Measurements from ENCODE around the gene SMIM43.
"Not testable (repeated sequence)": the region's sequence is repeated elsewhere in the genome, so short reads cannot be mapped to it uniquely, and the experiment has no call there.

The SMIM43 gene

DNA sequence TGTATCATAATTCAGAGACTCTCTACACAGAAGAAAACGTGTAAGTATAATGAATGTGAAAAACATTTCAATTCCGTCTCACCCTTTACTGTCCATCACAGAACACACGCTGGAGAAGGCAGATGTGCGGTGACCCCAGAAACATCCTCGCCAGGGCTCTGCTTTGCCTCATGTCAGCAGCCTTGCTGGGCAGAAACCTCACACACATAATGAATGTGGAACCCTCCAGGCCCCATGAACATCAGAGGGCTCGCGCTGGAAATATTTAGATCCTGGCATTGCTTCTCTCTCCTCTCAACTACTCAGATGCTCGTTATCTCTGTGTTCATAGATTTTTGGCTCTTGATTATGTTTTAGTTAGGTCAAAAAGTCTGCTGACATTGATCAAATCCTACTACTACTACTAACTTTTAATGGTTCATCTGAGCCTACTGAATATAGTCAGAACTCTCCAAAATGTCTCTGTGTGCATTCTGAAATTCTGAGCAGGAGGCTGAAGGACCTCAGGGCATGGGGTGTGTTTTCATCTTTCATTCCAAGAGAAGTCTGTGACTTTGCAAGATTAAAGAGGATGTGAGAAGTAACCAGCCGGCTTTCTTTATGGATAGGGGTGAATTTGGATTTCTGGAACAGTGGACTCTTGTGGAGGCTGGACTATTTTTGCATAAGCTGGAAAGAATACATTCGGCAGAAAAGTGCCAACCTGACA lies 27.0 kb downstream of the SMIM43 start:
- no peak overlapping the region for H3K4me3 ChIP-seq (ENCODE audit: low read length)
- TF ChIP-seq CTCF (conservative IDR thresholded peaks at IDR 0.05; ENCODE audit: low read depth, low read length) = no peak
- no peak for DNase-seq (ENCODE audit: low read depth)

DNA sequence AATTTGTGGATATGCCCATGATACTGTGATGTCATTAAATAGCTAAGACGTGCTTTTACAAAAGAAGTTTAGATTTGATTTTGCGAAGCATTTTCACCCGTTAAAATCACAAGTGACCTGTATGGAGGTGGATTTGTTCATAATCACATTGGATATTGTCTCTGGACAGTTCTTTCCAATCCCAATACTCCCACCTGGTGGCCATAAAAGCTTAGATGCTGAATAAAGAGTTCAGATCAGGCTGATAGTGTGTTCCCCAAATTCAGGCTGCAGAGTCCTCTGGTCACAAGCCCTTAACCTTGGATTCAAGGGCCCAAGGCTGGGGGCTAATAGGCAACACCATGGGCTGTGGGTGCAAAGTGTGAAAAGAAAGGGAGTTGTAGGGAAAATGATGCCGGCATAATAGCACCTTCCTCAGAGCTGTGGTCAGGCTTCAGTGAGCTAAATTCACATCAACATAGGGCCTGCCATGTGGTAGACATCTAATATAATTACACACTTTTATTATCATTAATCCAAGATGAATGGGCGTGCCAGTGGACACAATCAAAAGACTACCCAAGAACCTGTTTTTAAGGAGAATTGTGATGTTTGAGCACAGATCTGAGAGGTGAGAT lies 28.1 kb downstream of the SMIM43 start:
- peak; percentile 67 for TF ChIP-seq CTCF (conservative IDR thresholded peaks at IDR 0.05; ENCODE audit: low read depth, low read length)
- no peak overlapping the region for H3K4me3 ChIP-seq (ENCODE audit: low read length)
- DNase-seq (ENCODE audit: low read depth) = no peak

DNA sequence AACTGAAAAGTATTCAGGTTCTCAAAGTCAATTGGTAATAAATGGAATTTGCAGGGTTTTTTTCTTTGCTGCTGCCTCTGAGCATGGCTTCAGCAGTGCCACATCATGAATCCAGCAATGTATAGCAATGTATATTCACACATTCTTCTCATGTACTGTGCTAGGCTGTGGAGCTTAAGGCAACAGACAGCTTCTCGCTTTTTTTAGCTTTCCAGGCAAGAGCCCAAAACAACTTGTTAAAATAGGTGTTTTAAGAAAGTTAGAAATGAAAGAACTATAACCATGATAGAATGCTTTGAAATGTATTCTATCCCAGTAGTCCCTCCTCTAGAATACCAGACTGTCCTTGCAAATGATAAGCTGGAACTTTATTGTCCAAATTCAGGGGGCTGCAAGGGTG lies 30.4 kb downstream of the SMIM43 start:
- no peak for TF ChIP-seq CTCF (conservative IDR thresholded peaks at IDR 0.05; ENCODE audit: low read depth, low read length)
- DNase-seq (ENCODE audit: low read depth) = no peak

DNA sequence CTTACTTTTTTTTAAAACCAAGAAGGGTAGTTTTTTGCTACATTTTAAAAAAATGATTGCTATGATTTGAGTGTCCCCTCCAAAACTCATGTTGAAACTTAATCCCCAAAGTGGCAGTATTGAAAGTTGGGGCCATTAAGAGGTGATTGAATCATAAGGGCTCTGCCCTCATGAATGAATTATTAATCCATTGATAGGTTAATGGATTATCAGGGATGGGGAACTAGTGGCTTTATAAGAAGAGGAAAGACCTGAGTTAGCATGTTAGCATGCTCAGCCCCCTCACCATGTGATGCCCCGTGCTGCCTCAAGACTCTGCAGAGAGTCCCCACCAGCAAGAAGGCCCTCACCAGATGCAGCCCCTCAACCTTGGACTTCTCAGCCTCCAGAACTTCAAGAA lies 31.0 kb downstream of the SMIM43 start:
- no peak for DNase-seq (ENCODE audit: low read depth)
- no peak for TF ChIP-seq CTCF (conservative IDR thresholded peaks at IDR 0.05; ENCODE audit: low read depth, low read length)
- no peak overlapping the region for H3K4me3 ChIP-seq (ENCODE audit: low read length)

More for the DNA sequence above, 30.4 kb downstream of the SMIM43 start:
- no peak overlapping the region for H3K4me3 ChIP-seq (ENCODE audit: low read length)

DNA sequence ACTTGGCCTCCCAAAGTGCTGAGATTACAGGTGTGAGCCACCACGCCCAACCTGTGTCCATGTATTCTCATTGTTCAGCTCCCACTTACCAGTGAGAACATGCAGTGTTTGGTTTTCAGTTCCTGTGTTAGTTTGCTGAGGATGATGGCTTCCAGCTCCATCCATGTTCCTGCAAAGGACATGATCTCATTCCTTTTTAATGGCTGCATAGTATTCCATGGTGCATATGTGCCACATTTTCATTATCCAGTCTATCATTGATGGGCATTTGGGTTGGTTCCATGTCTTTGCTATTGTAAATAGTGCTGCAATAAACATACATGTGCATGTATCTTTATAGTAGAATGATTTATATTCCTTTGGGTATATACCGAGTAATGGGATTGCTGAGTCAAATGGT lies 35.2 kb downstream of the SMIM43 start:
- H3K4me3 ChIP-seq (ENCODE audit: low read length); DNase-seq (ENCODE audit: low read depth): not testable (repeated sequence)

DNA sequence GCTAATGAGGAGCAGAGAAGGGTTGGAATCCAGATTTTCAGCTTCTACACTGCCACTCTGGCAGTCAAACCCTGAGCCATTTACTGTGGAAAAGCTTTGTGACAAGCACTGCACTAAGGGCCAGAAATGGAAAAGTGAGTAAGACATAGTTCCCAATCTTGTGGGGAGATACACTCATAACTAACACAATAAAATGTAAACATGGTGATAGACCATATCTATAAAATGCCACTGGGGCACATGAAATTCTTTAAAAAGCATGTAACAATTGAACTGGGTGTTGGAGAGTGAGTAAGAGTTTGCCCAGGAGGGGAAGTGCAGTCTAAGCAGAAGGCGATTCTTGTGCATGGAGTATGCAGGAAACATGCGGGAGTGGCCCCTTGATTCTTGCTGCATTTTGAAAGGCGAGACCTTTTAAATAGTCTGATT lies 36.2 kb downstream of the SMIM43 start:
- no peak for DNase-seq (ENCODE audit: low read depth)
- no peak for TF ChIP-seq CTCF (conservative IDR thresholded peaks at IDR 0.05; ENCODE audit: low read depth, low read length)
- H3K4me3 ChIP-seq (ENCODE audit: low read length) = no peak overlapping the region

- H3K4me3 ChIP-seq (ENCODE audit: low read length) = no peak overlapping the region
- no peak for TF ChIP-seq CTCF (conservative IDR thresholded peaks at IDR 0.05; ENCODE audit: low read depth, low read length)
- DNase-seq (ENCODE audit: low read depth) = no peak
Measured at GRCh38 chr4:121728066-121728465, 36.9 kb downstream of the SMIM43 start.

All from retinal pigment epithelial cell (primary cell).